OCI-M2 (cell line): ENCODE measurements around the gene PRSS58.

Source experiments
- DNase-seq: peaks from one replicate; lab custom pipeline; 2025; ENCODE audit not compliant: unreplicated experiment; lab: John Stamatoyannopoulos, UW

The PRSS58 gene

GRCh38 chr7:142228537-142229104 is 29.2 kb downstream of the PRSS58 start:
- DNase-seq, result no peak
